Epithelial cell of esophagus (primary cell): ENCODE measurements around the gene RPRD2.

Experiments used
- DNase-seq: peaks from one replicate; pipeline ENCODE4 v3.0.0; 2010; ENCODE audit warnings: low read depth
- H3K4me3 ChIP-seq: 2 replicates; pipeline ENCODE4 v1.5.1; 2011; ENCODE audit warnings: mild to moderate bottlenecking, low read length, control low read depth
- CTCF ChIP-seq: IDR thresholded peaks from 2 replicates; pipeline ENCODE4 v1.5.1; 2011; ENCODE audit warnings: low read depth, mild to moderate bottlenecking, low read length, control low read depth, inconsistent platforms; ENCODE audit not compliant: insufficient read depth; ENCODE audit errors: missing control alignments

The RPRD2 gene

DNA sequence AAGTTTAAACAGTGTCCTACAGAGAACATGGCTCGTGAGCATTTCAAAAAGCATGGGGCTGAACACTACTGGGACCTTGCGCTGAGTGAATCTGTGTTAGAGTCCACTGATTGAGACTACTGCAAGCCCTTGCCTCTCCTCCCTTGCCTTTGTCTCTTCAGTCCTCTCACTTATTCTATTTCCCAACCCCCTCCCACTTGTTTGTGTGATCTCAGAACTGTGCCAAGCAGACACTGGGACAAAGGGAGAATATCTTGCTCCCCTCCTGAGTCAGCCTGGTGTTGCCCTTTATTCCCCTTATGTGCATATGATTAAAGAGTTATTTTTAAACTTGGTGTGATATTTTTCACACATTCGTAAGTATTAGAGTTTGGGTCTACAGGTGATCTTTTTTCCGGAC lies 11.1 kb upstream of the RPRD2 start:
- DNase-seq, result no peak
- no peak for TF ChIP-seq CTCF
- no peak overlapping the region for H3K4me3 ChIP-seq

GRCh38 chr1:150362721-150363425 lies 1.1 kb upstream of the RPRD2 start:
- DNase-seq, result no peak

GRCh38 chr1:150364231-150365003 lies 470 bp downstream of the RPRD2 start:
- DNase-seq, result peak; percentile 89
- no peak for TF ChIP-seq CTCF
- H3K4me3 ChIP-seq, result peak overlapping the region; percentile 98

More at GRCh38 chr1:150362721-150363425, 1.1 kb upstream of the RPRD2 start:
- peak overlapping the region; percentile 98 for H3K4me3 ChIP-seq
- no peak for TF ChIP-seq CTCF

GRCh38 chr1:150365941-150366340 lies 2.0 kb downstream of the RPRD2 start:
- H3K4me3 ChIP-seq, result peak overlapping the region; percentile 98
- TF ChIP-seq CTCF, result no peak
- DNase-seq, result peak; percentile 23

GRCh38 chr1:150366416-150367296 lies 2.7 kb downstream of the RPRD2 start:
- H3K4me3 ChIP-seq, result peak overlapping the region; percentile 98
- TF ChIP-seq CTCF, result no peak
- peak; percentile 50 for DNase-seq

DNA sequence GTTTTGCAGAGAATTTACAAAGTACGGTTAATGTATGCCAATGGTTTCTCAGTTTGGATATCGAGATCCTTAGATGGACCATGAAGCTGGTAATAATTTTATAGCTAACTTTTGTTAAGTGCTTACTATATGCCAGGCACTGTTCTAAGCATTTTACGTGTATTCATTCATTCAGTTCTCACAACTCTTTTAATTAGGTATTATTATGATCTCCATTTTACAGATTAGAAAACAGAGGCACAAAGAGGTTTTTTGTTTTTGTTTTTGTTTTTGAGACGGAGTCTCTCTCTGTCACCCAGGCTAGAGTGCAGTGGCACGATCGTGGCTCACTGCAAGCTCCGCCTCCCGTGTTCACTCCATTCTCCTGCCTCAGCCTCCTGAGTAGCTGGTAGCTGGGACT lies 7.2 kb downstream of the RPRD2 start:
- no peak for DNase-seq
- H3K4me3 ChIP-seq, result no peak overlapping the region
- no peak for TF ChIP-seq CTCF
